ENCODE measurements around the gene DISC1.

DNA sequence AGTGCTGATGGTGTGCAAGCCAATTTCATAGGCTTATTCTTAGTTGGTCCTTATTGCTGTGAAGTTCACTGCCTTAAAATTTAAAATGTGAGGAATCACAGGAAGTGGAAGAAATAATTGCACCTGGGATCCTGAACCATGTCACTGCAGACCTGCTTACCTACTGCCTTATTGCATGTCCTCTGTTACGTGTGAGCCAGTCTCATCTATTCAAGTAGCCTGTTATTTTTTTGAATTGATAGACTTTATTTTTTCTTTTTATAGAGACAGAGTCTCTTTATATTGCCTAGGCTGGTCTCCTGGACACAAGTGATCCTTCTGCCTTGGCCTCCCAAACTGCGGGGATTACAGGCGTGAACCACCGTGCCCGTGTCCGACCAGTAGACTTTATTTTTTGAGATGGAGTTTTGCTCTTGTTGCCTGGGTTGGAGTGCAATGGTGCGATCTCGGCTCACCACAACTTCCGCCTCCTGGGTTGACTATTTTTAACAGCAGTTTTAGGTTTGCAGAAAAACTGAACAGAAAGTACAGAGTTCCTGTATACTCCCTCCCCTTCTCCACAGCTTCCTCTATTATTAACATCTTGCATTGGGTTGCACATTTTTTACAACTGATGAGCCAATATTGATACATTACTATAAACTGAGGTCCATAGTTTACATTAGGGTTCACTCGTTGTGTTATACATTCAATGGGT lies 14.0 kb upstream of the DISC1 start:
- TF ChIP-seq, protein P1, sequence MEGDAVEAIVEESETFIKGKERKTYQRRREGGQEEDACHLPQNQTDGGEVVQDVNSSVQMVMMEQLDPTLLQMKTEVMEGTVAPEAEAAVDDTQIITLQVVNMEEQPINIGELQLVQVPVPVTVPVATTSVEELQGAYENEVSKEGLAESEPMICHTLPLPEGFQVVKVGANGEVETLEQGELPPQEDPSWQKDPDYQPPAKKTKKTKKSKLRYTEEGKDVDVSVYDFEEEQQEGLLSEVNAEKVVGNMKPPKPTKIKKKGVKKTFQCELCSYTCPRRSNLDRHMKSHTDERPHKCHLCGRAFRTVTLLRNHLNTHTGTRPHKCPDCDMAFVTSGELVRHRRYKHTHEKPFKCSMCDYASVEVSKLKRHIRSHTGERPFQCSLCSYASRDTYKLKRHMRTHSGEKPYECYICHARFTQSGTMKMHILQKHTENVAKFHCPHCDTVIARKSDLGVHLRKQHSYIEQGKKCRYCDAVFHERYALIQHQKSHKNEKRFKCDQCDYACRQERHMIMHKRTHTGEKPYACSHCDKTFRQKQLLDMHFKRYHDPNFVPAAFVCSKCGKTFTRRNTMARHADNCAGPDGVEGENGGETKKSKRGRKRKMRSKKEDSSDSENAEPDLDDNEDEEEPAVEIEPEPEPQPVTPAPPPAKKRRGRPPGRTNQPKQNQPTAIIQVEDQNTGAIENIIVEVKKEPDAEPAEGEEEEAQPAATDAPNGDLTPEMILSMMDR (IDR thresholded peaks at IDR 0.05), result no peak
- no peak for TF ChIP-seq POLR2A (IDR thresholded peaks at IDR 0.05)
